Left renal pelvis (tissue), 4 donors: ENCODE measurements around the gene RAB15. TPM values are rescaled to one million over a fixed set of nuclear protein-coding genes. Genes with fewer than 3 reads are reported as not detected.
"Not testable (repeated sequence)": the region's sequence is repeated elsewhere in the genome, so short reads cannot be mapped to it uniquely, and the experiment has no call there.

Experiments used
- DNase-seq, 4 donors: peaks; one replicate each; pipeline ENCODE4 v3.0.0-alpha.2; 2013; ENCODE audit warnings: low read depth in 4 of 4, low spot score in 3 of 4
- polyA plus RNA-seq, 4 donors: library from polyadenylated mRNA; unstranded; fragments of 120-200 nt; gene quantifications; one replicate each; pipeline ENCODE4 v1.2.1, GENCODE V29; 2013; ENCODE audit not compliant: insufficient read length in 4 of 4

RAB15 gene
- polyA plus RNA-seq, 4 donors, result 15.4 to 31.4 (median 23.9) TPM

GRCh38 chr14:64914237-64915028 lies 57.7 kb downstream of the RAB15 start, which contains the start of gene CHURC1:
TSS of gene CHURC1 (plus strand) at chr14:64914455. CDS start at chr14:64914496, 41 bp downstream.
- DNase-seq, result peak; percentile 90 to 97 (median 96)

- not testable (repeated sequence) for DNase-seq
Measured at GRCh38 chr14:64913477-64913876, 58.7 kb downstream of the RAB15 start.

- no peak for DNase-seq
Measured at GRCh38 chr14:64912261-64912660, 59.9 kb downstream of the RAB15 start.

GRCh38 chr14:64910847-64911495 lies 61.2 kb downstream of the RAB15 start:
- no peak for DNase-seq

GRCh38 chr14:64906022-64906421 lies 66.1 kb downstream of the RAB15 start:
- DNase-seq, result no peak

GRCh38 chr14:64899958-64900357 lies 72.2 kb downstream of the RAB15 start:
- DNase-seq, result no peak

Other genes with a start within 250 kb of the RAB15 start
- gene SPTB, start 92.4 kb downstream of the RAB15 start, polyA plus RNA-seq, result 10 to 100 TPM in 3 of 4 donors, 1 to 10 TPM in 1; 9.6 to 16.8 (median 13.7) TPM
- gene CHURC1, start 57.9 kb downstream of the RAB15 start, polyA plus RNA-seq, result 10 to 100 TPM; 46.6 to 79.0 (median 61.3) TPM
- gene GPX2, start 29.6 kb downstream of the RAB15 start, polyA plus RNA-seq, result 1 to 10 TPM in 2 of 4 donors, under 1 TPM in 2; 0.22 to 2.4 (median 1.5) TPM
- gene FNTB, start 14.6 kb upstream of the RAB15 start, polyA plus RNA-seq, result 10 to 100 TPM; 24.9 to 37.7 (median 30.7) TPM
- 10 to 100 TPM; 50.3 to 67.4 (median 61.4) TPM for gene MAX, start 130.2 kb upstream of the RAB15 start, polyA plus RNA-seq